SU-DHL-6 (cell line): Measurements from ENCODE around the gene FXYD7.

Source experiments
- H2AFZ ChIP-seq: fragments of 200-600 bp; sonication (generic); 2 replicates; pipeline ENCODE4 v1.6.1; 2014; ENCODE audit warnings: low read depth, mild to moderate bottlenecking, moderate library complexity, mixed read lengths, antibody characterized with exemption, low read length; ENCODE audit not compliant: severe bottlenecking
- H3F3A ChIP-seq: fragments of 200-600 bp; shearing (Covaris generic); 2 replicates; pipeline ENCODE4 v1.6.0; 2016; ENCODE audit warnings: antibody characterized with exemption, mild to moderate bottlenecking; ENCODE audit not compliant: insufficient read depth
- H3K27ac ChIP-seq: fragments of 200-600 bp; sonication (generic); 2 replicates; pipeline ENCODE4 v1.5.1; 2016; ENCODE audit warnings: low read depth, mild to moderate bottlenecking, low read length, moderate library complexity, mixed read lengths
- H3K27me3 ChIP-seq: fragments of 200-600 bp; sonication (generic), shearing (Covaris generic); 2 replicates; pipeline ENCODE4 v1.6.0; 2014; ENCODE audit warnings: mild to moderate bottlenecking, low read length
- H3K36me3 ChIP-seq: fragments of 200-600 bp; sonication (generic); 2 replicates; pipeline ENCODE4 v1.6.1; 2014; ENCODE audit warnings: mild to moderate bottlenecking, low read length, mixed read lengths
- H3K4me2 ChIP-seq: fragments of 300-600, 200-600 bp; shearing (Covaris generic), sonication (generic); 2 replicates; pipeline ENCODE4 v1.6.0; 2014; ENCODE audit warnings: low read length, low read depth, mild to moderate bottlenecking; ENCODE audit not compliant: poor library complexity, severe bottlenecking
- H3K4me3 ChIP-seq: fragments of 200-600 bp; sonication (generic); 2 replicates; pipeline ENCODE4 v1.5.1; 2014; ENCODE audit warnings: antibody characterized with exemption, low read length, mild to moderate bottlenecking, mixed read lengths; ENCODE audit not compliant: insufficient read depth, poor library complexity, severe bottlenecking
- H3K79me2 ChIP-seq: fragments of 200-600 bp; sonication (generic); 2 replicates; pipeline ENCODE4 v1.6.1; 2014; ENCODE audit warnings: mild to moderate bottlenecking, low read length, moderate library complexity; ENCODE audit not compliant: insufficient read depth
- H3K9ac ChIP-seq: fragments of 200-600 bp; sonication (generic); 2 replicates; pipeline ENCODE4 v1.7.0; 2014; ENCODE audit warnings: mild to moderate bottlenecking, low read length
- H3K9me2 ChIP-seq: fragments of 200-600 bp; sonication (generic); replicated peaks from 2 replicates; pipeline ENCODE4 v1.6.1; 2014; ENCODE audit warnings: low read length; ENCODE audit not compliant: insufficient read depth
- H3K9me3 ChIP-seq: fragments of 200-600 bp; sonication (generic); 2 replicates; pipeline ENCODE4 v1.6.1; 2014; ENCODE audit warnings: low read length, mixed read lengths; ENCODE audit not compliant: insufficient read depth
- H4K20me1 ChIP-seq: fragments of 200-600 bp; sonication (generic); 2 replicates; pipeline ENCODE4 v1.6.1; 2014; ENCODE audit warnings: low read depth, mild to moderate bottlenecking, antibody characterized with exemption, low read length, moderate library complexity, mixed read lengths
- EZH2phosphoT487 ChIP-seq: fragments of 200-600 bp; sonication (generic), shearing (Covaris generic); conservative IDR thresholded peaks from 2 replicates; pipeline ENCODE4 v1.6.1; 2018; ENCODE audit warnings: mild to moderate bottlenecking, antibody characterized with exemption, low read length, moderate library complexity, mixed read lengths
- TF ChIP-seq, protein P1 (sequence below): fragments of 200-600 bp; sonication (generic); IDR thresholded peaks from one replicate; pipeline ENCODE4 v1.5.1; 2017; ENCODE audit warnings: antibody characterized with exemption, mild to moderate bottlenecking, low read length, moderate library complexity; ENCODE audit not compliant: insufficient read depth, poor library complexity, severe bottlenecking

The FXYD7 gene

DNA sequence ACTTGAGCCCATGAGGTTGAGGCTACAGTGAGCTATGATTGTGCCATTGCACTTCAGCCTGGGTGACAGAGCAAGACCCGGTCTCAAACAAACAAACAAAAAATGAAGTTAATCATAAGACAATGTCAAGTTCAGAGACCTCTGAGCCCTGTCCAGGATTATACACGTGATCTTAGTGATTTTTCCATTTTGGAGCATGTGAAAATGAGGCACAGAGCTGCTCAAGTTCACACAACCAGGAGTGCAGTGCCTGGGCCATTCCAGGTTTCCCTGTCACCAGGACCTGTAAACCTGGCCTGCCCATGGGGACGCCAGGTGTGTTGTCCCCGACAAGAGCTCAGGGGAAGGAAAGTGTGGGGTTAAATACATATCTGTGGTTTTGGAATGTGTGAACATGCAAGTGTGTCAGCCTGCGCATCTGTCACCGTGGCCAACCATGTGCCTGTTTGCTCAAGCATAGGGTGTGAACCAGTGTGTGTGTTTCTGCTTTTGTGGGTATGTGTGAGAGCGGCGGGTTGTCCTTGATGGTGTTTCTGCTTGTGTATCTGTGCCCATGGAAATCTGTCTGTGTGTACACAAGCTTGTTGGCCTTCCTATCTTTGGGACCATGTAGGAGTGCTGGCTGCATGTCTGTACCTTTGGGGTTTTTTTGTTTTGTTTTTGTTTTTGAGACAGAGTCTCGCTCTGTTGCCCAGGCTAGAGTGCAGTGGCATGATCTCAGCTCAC lies 5.9 kb upstream of the FXYD7 start:
- H3K27me3 ChIP-seq = no peaks in the 10 kb centered on the region
- no peaks in the 10 kb centered on the region for H3K9me2 ChIP-seq
- no peak overlapping the region for H2AFZ ChIP-seq
- peaks cover 7% of the 10 kb centered on the region for H3F3A ChIP-seq
- no peaks in the 10 kb centered on the region for H3K9me3 ChIP-seq
- no peak overlapping the region for H3K9ac ChIP-seq
- no peak overlapping the region for H3K27ac ChIP-seq
- no peak overlapping the region for H3K4me2 ChIP-seq
- H3K36me3 ChIP-seq = no peaks in the 10 kb centered on the region
- H3K79me2 ChIP-seq = no peaks in the 10 kb centered on the region
- no peak overlapping the region for H3K4me3 ChIP-seq
- TF ChIP-seq, protein P1, sequence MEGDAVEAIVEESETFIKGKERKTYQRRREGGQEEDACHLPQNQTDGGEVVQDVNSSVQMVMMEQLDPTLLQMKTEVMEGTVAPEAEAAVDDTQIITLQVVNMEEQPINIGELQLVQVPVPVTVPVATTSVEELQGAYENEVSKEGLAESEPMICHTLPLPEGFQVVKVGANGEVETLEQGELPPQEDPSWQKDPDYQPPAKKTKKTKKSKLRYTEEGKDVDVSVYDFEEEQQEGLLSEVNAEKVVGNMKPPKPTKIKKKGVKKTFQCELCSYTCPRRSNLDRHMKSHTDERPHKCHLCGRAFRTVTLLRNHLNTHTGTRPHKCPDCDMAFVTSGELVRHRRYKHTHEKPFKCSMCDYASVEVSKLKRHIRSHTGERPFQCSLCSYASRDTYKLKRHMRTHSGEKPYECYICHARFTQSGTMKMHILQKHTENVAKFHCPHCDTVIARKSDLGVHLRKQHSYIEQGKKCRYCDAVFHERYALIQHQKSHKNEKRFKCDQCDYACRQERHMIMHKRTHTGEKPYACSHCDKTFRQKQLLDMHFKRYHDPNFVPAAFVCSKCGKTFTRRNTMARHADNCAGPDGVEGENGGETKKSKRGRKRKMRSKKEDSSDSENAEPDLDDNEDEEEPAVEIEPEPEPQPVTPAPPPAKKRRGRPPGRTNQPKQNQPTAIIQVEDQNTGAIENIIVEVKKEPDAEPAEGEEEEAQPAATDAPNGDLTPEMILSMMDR = no peak
- TF ChIP-seq EZH2phosphoT487 = no peak
- no peaks in the 10 kb centered on the region for H4K20me1 ChIP-seq

DNA sequence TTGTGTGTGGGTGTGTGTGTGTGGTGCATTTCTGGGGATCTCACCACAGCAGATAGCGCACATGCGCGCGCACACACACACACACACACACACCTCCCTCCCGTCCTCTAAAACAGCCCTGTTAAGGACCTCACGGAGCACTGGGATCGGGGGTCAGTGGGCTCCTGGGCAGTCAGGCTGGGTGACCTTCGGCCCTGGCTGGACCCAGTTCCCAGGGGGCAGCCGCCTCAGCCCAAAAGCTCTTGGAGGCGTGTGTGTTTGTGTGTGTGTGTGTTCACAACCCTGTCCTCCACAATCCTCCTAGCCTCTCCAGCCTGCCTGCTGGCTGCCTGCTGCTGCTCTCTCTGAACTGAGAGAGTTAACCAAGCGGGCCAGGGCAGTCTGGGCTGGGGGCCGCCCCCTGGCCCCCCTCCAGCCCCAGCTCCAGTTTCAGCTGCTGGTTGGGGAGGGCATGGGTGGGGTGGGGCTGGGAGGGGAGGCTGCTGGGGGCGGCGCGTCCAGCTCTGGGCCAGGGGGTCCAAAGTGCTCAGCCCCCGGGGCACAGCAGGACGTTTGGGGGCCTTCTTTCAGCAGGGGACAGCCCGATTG lies 4.7 kb upstream of the FXYD7 start, which contains the start of gene FXYD1:
Gene FXYD1 (plus strand): TSS at position 520 of the 588 bp plus-strand sequence. CDS start 1,256 bp downstream, outside the sequence.
- Histone ChIP-seq H3K4me2 (no peak within 1 kb of the TSS), H4K20me1 (no peaks in the 10 kb centered on the region), H3K36me3 (no peaks in the 10 kb centered on the region), H3F3A (peaks cover 7% of the 10 kb centered on the region), H3K9me3 (no peaks in the 10 kb centered on the region), H3K9ac (no peak within 1 kb of the TSS), H3K4me3 (no peak within 1 kb of the TSS), H3K9me2 (no peaks in the 10 kb centered on the region), H3K27ac (no peak within 1 kb of the TSS), H3K27me3 (no peaks in the 10 kb centered on the region), H2AFZ (no peak within 1 kb of the TSS), H3K79me2 (no peaks in the 10 kb centered on the region)
- TF ChIP-seq, protein P1 = no peak
- no peak for TF ChIP-seq EZH2phosphoT487

DNA sequence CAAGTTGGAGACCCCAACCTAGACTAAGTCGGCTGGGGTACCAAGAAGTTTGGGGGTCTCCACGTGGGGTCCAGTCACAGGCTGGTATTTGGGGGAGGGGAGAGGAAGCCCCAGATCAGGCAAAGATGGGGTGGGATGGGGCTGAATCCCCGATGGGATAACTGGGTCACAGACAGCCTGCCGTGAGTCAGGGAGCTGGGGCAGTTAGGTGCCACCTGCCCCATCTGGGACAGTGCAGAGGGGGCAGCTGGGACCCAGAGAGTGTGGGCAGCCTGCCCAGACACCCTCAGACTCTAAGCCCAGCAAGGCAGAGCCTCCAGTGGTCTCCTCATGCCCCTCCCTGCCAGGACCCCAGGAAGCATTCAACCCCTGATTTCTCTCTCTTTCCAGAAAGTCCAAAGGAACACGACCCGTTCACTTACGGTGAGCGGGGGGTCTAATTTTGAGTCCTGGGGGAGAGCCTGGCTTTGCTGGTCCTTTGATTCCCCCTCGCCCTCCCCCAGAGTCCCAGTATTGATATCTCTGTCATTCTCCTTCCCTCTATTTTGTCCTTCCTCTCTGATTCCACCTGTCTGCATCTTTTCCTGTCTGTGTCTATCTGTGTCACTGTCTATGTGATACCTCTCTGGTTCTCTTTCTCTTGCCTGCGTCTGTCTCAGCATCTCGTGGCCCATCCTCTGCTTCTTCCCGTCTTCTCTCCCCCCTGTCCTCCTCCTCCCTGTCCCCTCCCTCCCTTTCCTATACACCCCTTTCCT lies 2.7 kb upstream of the FXYD7 start:
- H3K4me2 ChIP-seq = peak overlapping the region; percentile 70
- H3F3A ChIP-seq = peaks cover 7% of the 10 kb centered on the region
- H4K20me1 ChIP-seq = no peaks in the 10 kb centered on the region
- H3K9ac ChIP-seq = peak overlapping the region; percentile 31; the same call in 1 of the 2 replicates
- H3K27me3 ChIP-seq = no peaks in the 10 kb centered on the region
- no peak overlapping the region for H3K4me3 ChIP-seq
- TF ChIP-seq, protein P1 = no peak
- TF ChIP-seq EZH2phosphoT487 = no peak
- H3K9me3 ChIP-seq = no peaks in the 10 kb centered on the region
- H3K27ac ChIP-seq = no peak overlapping the region
- H3K36me3 ChIP-seq = no peaks in the 10 kb centered on the region
- H2AFZ ChIP-seq = peak overlapping the region; percentile 70
- H3K9me2 ChIP-seq = no peaks in the 10 kb centered on the region
- H3K79me2 ChIP-seq = no peaks in the 10 kb centered on the region
